D341Med (cell line): ENCODE results near the gene OSBPL3.
A peak's percentile ranks its signal among the peaks of the same experiment; 100 is the strongest.

Experiments used
- DNase-seq: peaks from one replicate; pipeline ENCODE4 v3.0.0; 2012; ENCODE audit warnings: low spot score

The OSBPL3 gene

DNA sequence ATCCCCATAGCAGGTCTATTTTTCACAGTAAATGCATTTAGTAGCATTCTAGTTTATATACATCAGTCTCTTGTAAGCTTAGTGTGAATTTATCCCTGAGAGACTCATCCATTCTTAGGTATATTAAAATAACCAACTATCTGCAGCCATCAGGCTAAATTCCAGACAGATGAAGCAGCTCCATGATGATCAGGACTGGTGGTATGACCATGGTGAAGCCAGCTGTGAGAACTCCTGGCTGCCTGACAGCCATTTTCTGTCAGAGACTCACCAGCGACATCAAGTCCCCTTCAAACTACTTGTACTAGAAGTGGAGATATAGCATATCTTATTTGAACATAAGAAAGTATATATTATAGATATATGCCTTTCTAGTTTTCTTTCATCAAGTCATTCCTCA is 152.4 kb downstream of the OSBPL3 start:
- no peak for DNase-seq

- no peak for DNase-seq
Measured at GRCh38 chr7:24827027-24827426, 153.0 kb downstream of the OSBPL3 start.

- no peak for DNase-seq
Measured at GRCh38 chr7:24826662-24827020, 153.3 kb downstream of the OSBPL3 start.

DNA sequence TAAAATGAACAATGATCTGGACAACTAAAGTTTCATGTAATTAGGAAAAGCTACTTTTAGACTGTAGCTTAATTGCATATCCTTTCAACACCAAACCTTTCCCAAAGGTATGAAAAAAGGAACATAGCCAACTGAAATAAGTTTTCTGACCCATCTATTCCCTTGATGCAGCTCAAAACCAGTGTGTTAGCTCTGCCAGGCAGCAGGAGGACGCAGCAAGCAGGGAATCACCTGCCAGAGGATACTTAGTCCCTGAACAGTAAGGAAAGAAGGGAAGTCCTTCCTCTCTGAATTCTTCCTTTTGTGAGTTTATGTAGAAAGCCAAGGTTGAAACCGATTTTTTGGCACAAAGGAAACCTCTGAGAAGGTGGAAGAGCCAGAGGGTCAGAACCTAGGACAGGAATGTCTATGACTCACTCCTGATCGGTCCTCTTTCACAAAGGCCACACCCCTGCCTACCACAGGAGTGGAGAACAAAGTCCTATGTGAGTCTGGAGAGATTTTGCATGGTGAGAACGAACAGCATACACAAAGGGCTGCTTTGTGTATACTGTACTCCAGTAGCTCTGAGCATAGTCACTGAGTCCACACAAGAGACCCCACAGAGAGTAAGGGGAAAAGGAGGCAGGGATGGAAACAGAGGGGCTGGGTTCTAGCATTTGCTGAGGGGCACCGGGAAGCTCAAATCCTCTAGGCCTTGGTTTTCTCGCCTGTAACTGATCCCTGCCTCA is 153.9 kb downstream of the OSBPL3 start:
- no peak for DNase-seq

DNA sequence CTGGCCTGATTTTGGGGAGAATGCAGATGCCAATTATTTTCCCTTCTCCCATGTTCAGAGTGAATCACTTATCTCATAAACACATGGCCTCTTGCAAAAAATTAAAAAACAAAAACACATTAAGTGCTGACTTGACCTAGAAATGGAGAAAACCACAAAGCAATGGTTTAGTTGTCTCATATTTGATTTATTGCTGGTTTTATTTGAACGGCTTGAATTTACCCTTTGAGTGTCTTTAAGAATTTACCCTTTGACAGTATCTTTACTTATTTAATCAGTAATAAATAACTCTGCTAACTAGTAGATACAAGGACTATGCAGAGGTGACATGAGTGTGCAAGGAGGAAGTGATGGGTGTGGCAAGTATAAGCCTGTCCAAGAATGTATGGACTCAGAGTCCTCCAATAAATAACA is 154.6 kb downstream of the OSBPL3 start:
- DNase-seq = no peak

DNA sequence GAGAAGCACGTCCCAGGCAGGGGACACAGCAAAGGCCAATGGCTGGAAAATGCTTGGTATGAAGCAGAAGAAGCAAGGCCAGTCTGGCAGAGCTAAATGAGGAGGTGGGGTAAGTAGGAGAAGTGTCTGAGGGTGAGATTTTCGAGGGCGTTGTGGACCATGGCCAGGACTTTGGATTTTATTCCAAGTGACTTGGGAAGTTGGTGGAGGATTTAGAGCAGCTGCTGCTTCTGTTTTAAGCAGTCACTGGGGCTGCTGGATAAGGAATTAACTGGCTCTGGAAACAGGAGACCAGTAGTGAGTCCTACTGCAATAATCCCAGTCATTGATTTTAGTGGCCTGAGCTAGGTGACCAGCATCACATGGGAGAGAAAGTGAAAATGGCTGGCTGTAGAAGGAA is 155.1 kb downstream of the OSBPL3 start:
- no peak for DNase-seq

DNA sequence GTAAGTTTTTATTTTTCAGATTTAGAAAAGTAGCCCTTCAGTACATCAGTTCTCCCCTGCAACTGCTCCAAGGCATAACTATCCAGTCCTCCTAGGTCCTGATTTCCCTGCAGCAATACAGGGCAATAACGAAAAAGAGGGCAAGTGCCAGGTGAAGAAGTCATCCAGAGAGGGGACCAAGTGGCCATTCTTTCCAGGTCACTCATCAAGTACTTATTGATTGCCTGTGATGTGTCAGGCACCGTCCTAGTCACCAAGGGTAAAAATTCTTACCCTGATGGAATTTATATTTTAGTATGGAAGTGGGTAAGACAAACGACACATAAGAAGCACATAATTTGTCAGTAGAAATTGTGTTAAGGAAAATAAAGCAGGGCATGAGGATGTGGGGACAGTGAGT is 155.6 kb downstream of the OSBPL3 start:
- DNase-seq = no peak

GRCh38 chr7:24821754-24822054 is 158.3 kb downstream of the OSBPL3 start:
- no peak for DNase-seq

GRCh38 chr7:24821045-24821753 is 158.8 kb downstream of the OSBPL3 start:
- no peak for DNase-seq

DNA sequence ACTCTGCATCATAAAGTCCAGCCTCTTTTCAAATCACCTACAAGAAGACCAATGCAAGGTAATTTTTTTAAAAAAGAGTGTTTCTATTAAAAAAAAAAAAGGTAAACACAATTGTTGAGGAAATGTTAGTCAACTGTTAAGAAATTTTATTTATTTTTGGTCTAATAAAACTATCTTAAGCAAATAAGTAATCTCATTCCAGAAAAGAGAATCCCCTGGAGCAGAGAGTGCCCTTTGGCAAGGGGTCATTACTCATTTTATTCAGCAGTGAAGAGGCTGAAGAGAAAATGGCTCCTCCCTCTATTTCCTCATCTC is 159.3 kb downstream of the OSBPL3 start:
- no peak for DNase-seq

DNA sequence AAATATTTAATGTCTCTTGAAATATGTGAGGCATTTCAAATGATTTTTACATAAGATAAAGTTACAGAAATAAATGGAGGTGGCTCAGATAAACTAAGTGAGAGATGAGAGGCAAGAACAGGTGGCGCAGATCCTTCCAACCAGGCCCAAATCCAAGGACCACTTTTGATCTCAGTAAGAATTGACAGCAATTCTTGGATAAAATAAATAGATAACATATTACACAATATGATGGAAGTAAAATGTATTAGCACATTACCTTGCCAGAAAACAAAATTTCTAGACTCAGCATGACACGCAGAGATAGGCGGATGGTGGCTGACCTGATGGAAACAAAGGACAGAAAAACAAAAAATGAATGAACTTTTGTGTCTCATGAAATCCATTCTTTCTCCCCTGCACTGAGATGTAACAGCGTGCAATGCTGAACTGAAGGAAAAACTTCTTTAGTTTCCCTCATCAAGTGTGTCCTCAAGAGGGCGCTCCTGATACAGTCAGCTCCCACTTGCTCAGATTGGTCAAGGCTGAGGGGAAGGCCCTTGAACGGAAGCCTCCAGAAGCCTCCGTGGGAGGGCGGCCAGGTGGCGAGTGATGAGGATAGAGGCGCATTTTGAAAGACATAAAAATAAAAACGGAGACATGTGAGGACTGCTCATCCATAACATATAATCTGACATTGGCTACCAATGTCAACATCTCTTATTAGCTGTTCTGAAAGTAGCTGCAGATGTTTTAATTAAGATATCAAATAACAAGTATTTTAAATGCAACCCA is 159.9 kb downstream of the OSBPL3 start:
- peak; percentile 74 for DNase-seq

DNA sequence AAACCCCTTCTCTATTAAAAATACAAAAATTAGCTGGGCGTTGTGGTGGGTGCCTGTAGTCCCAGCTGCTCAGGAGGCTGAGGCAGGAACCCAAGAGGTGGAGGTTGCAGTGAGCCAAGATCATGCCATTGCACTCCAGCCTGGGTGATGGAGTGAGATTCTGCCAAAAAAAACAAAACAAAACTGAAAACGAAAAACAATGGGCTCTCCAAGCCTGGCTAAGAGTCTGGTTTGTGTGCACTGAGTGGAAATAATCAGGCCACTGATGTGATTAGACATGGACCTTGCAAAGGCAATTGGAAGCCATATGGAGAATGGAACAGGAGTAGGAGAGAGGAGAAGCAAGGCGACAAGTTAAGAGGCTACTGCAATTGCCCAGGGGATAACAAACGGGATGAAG is 162.6 kb downstream of the OSBPL3 start:
- no peak for DNase-seq

GRCh38 chr7:24816868-24817267 is 163.1 kb downstream of the OSBPL3 start:
- DNase-seq = no peak

DNA sequence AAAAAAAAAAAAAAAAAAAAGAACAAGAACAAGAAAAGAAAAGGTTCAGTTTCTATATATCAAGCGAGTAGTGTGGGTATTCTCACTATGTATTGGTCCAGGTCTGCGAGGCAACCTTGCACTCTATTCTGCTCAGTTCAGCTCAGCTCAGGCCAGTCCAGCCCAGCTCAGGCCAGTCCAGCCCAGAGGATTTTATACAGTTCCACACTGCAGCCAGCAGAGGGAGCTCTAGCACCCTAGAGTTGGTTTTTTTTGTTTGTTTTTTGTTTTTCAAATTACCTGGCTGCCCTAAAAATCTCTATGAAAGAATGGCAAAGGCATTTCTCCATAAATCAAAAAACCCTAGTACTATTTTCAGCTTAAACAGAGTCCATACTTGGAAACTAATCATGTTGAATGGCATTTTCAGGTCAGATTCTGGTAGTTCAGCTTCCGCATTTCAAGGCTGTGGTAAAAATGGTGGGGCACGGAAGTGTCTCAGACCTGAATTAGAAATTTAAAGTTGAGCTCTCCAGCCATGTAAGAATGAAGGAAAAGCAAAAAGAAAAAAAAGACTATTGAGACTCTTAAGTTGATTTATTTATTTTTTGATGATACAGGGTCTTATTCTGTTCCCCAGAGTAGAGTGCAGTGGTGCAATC is 167.6 kb downstream of the OSBPL3 start:
- peak; percentile 72 for DNase-seq

- DNase-seq = no peak
Measured at GRCh38 chr7:24808518-24808917, 171.5 kb downstream of the OSBPL3 start.

- DNase-seq = no peak
Measured at GRCh38 chr7:24802300-24802699, 177.7 kb downstream of the OSBPL3 start.

DNA sequence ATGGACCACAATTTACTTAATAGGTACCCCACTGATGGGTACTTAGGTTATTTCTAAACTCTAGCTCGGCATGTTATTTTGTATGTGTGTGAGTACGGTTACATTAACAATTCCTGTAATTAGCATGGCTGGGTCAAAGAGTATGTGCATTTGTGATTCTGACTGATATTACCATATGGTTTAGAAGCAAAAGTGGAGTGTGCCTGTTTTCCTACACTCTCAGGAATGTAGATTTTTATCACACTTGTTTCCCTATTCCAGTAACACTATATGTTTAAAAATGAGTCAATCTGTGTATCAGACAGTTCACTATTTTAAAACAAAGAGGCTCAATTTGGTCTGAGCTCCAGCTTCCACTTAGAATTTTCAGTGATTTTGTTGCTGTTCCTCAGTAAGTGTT is 178.1 kb downstream of the OSBPL3 start:
- DNase-seq = no peak

DNA sequence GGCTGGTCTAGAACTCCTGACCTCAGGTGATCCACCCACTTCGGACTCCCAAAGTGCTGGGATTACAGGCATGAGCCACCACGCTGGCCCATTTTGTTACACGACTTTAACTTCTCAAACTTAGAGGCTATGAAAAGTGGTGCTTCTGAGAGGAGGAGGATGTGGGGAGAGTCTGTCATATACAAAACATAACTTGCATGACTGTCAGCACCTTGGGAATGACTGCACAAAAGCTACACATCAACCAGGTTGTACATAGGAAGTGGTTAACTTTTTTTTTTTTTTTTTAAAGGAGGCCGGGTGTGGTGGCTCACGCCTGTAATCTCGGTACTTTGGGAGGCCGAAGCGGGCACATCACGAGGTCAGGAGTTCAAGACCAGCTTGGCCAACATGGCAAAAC is 179.3 kb downstream of the OSBPL3 start:
- DNase-seq = no peak

GRCh38 chr7:24800073-24800472 is 179.9 kb downstream of the OSBPL3 start:
- no peak for DNase-seq

- no peak for DNase-seq
Measured at GRCh38 chr7:24799506-24799905, 180.5 kb downstream of the OSBPL3 start.

DNA sequence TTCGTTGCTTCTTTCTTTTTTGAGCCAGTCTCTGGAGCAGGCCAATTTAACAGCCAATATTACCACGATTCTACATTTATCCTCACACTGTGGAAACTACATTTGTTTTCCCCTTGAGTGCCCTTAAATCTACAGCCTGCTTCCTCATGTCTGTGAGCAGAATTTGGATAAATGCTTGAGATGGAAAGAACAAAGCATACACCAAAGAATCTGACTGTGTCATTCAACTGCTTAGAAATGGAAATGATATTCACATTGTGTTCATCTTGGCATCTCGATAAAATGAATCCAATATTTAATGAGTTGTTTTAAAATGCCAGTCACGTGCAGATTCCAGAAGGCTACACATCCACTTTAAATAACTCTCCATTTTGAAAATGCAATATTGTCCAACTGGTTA is 181.7 kb downstream of the OSBPL3 start:
- DNase-seq = no peak

GRCh38 chr7:24797270-24797669 is 182.7 kb downstream of the OSBPL3 start:
- no peak for DNase-seq

DNA sequence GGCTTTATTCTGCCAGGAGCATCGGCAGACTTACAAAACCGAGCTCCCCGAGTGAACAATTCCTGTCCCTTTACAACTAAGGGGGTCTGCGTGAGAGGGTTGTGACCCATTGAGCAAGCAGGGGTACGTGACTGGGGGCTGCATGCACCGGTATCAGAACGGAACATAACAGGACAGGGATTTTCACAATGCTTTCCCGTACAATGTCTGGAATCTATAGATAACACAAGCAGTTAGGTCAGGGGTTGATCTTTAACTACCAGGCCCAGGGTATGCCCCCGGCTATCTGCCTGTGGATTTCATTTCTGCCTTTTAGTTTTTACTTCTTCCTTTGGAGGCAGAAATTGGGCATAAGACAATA is 184.6 kb downstream of the OSBPL3 start:
- no peak for DNase-seq
